ENCODE measurements around the gene EXOC4. TPM values are rescaled to one million over a fixed set of nuclear protein-coding genes. Genes with fewer than 3 reads are reported as not detected.

Gene EXOC4
- total RNA-seq, 1 experiment from 2014 or later, result 111 TPM

DNA sequence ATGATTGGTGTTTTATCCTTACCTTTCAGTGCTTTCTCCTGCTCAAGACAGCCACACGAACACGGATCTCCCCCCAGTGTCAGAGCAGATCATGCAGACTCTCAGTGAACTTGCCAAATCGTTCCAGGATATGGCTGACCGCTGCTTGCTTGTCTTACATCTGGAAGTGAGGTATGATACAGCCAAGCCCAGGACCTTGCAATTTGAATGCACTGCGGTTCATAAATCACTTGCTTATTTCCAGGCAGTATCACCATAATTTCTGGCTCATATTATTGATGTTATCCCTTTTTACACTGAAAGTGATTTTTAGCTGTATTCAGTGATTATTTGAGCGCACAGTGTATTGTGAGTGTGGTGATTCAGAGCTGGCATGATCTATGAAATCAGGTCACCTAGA is 744.6 kb downstream of the EXOC4 start:
- Histone ChIP-seq H3K4me3 (ENCODE audit: low read length) (no peak overlapping the region), H3K27ac (ENCODE audit: low read length) (no peak overlapping the region), H2AFZ (ENCODE audit: low read length) (no peak overlapping the region), H3K36me3 (ENCODE audit: insufficient read depth, low read length) (no peaks in the 10 kb centered on the region), H3K9ac (ENCODE audit: low read length) (no peak overlapping the region), H3K9me2 (replicated peaks; ENCODE audit: insufficient read depth, low read length) (no peaks in the 10 kb centered on the region), H3K4me2 (ENCODE audit: low read depth, low read length, poor library complexity, severe bottlenecking) (no peak overlapping the region), H4K20me1 (ENCODE audit: insufficient read depth, low read depth, low read length) (no peaks in the 10 kb centered on the region), H3K27me3 (ENCODE audit: low read length) (no peaks in the 10 kb centered on the region), H3K79me2 (ENCODE audit: low read length) (no peaks in the 10 kb centered on the region), H3K9me3 (ENCODE audit: low read length) (no peaks in the 10 kb centered on the region), H3K4me1 (ENCODE audit: low read length) (no peaks in the 10 kb centered on the region)
- no peak for DNase-seq

DNA sequence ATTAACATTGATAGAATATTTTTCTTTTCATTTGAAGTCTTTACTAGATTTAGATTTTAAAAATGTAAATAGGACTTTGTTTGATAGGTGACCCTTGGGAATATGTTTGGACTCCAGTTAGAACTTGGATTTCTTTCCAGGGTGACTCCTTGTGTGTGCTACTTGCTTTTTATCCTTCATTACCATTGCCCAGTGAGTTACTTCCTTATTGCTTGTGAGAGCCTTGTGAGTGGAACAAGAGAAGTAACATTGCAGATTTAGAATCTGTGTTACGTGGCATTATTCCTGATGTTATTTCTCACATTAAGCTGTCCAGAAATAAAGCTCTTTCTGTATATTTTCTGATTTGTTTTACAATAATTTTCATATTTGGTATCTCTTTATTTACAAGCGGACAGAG is 746.3 kb downstream of the EXOC4 start:
- H4K20me1 ChIP-seq (ENCODE audit: insufficient read depth, low read depth, low read length), result no peaks in the 10 kb centered on the region
- H3K36me3 ChIP-seq (ENCODE audit: insufficient read depth, low read length), result no peaks in the 10 kb centered on the region
- no peaks in the 10 kb centered on the region for H3K27me3 ChIP-seq (ENCODE audit: low read length)
- H3K9me2 ChIP-seq (replicated peaks; ENCODE audit: insufficient read depth, low read length), result no peaks in the 10 kb centered on the region
- DNase-seq, result no peak
- H3K9me3 ChIP-seq (ENCODE audit: low read length), result no peaks in the 10 kb centered on the region
- H3K4me3 ChIP-seq (ENCODE audit: low read length), result no peak overlapping the region
- no peaks in the 10 kb centered on the region for H3K79me2 ChIP-seq (ENCODE audit: low read length)
- H2AFZ ChIP-seq (ENCODE audit: low read length), result no peak overlapping the region
- no peaks in the 10 kb centered on the region for H3K4me1 ChIP-seq (ENCODE audit: low read length)
- H3K9ac ChIP-seq (ENCODE audit: low read length), result no peak overlapping the region
- no peak overlapping the region for H3K4me2 ChIP-seq (ENCODE audit: low read depth, low read length, poor library complexity, severe bottlenecking)
- no peak overlapping the region for H3K27ac ChIP-seq (ENCODE audit: low read length)

DNA sequence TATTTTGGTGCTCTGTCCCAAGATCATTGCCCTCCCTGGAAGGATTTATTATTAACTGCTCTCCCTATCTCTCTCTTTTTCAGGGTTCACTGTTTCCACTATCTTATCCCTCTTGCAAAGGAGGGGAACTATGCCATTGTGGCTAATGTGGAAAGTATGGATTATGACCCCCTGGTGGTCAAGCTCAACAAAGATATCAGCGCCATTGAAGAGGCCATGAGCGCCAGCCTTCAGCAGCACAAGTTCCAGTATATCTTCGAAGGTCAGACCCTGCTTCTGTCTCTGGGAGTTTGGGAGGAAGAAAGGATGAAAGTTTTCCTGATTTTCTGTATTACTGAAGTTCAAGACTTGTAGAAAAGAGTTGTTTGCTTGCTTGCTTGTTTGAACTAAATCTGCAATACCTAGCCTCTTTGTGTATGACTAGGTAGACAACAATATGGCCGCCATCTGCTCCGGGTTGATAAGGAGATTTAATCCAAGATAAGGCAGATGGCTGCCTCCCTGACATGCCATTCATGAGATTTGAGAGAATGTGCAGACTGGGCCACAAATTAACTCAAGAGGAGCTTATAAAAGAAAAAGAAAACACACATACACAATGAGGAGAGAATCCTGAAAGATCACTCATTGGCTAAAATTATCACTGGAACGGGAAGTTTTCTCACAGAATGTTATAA is 752.1 kb downstream of the EXOC4 start:
- Histone ChIP-seq H3K4me2 (ENCODE audit: low read depth, low read length, poor library complexity, severe bottlenecking) (no peak overlapping the region), H4K20me1 (ENCODE audit: insufficient read depth, low read depth, low read length) (no peaks in the 10 kb centered on the region), H3K9me2 (replicated peaks; ENCODE audit: insufficient read depth, low read length) (no peaks in the 10 kb centered on the region), H3K9me3 (ENCODE audit: low read length) (no peaks in the 10 kb centered on the region), H3K4me3 (ENCODE audit: low read length) (no peak overlapping the region), H3K9ac (ENCODE audit: low read length) (no peak overlapping the region), H3K79me2 (ENCODE audit: low read length) (no peaks in the 10 kb centered on the region), H3K4me1 (ENCODE audit: low read length) (no peaks in the 10 kb centered on the region), H3K36me3 (ENCODE audit: insufficient read depth, low read length) (no peaks in the 10 kb centered on the region), H3K27ac (ENCODE audit: low read length) (no peak overlapping the region), H2AFZ (ENCODE audit: low read length) (no peak overlapping the region), H3K27me3 (ENCODE audit: low read length) (no peaks in the 10 kb centered on the region)
- no peak for DNase-seq

DNA sequence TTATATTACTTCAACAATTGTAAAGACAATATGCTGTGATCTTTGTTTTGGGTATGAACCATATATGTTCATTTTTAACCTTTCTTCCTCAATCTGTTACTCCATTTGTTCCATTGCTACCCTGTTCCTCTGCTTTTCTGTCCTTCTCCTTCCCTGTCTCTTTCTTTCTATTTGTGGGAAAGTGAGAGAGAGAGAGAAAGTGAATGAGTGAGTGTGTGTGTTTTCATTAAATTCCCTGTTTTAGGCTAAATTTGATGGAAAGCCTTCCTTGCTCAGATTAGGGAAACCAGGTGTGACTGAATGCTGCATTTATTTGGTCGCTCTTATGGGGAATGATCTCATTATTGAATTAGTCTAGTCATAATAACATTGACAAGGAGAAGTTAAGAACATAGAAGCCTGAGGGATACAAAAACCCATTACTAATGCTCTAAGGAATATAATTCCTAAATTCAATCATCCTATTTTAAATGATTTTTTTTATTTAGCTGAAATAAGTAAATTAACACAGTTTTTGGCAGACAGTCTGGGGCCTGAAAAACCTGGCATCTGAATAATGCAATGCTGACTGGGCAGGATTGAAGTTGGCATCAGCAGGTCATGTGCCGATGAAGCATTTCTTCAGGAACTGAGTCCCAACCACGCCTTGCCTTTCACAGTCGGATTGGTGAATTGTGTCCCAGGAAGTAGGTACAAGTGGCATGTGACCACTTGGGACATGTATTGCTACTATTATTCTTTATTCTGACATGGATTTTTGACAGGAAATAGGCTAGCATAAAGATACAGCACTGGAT is 756.6 kb downstream of the EXOC4 start:
- no peak overlapping the region for H2AFZ ChIP-seq (ENCODE audit: low read length)
- no peaks in the 10 kb centered on the region for H3K9me3 ChIP-seq (ENCODE audit: low read length)

DNA sequence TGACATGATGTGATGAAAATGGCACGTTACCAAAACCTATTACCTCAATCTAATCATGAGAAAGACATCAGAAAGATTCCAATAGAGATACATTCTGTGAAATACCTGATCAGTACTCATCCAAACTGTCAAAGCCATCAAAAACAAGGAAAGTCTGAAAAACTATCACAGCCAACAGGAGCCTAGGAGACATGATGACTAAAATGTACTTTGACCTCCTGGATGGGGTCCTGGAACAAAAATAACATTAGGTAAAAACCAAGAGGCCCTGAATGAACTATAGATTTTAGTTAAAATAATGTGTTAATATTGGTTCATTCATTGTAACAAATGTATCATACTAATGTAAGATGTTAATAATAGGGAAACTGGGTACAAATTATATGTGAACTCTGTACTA is 760.4 kb downstream of the EXOC4 start:
- no peak overlapping the region for H3K4me3 ChIP-seq (ENCODE audit: low read length)
- H3K9ac ChIP-seq (ENCODE audit: low read length), result no peak overlapping the region
- no peaks in the 10 kb centered on the region for H3K9me3 ChIP-seq (ENCODE audit: low read length)
- H4K20me1 ChIP-seq (ENCODE audit: insufficient read depth, low read depth, low read length), result no peaks in the 10 kb centered on the region
- no peaks in the 10 kb centered on the region for H3K27me3 ChIP-seq (ENCODE audit: low read length)
- H3K27ac ChIP-seq (ENCODE audit: low read length), result no peak overlapping the region
- no peak overlapping the region for H2AFZ ChIP-seq (ENCODE audit: low read length)
- no peaks in the 10 kb centered on the region for H3K79me2 ChIP-seq (ENCODE audit: low read length)
- H3K36me3 ChIP-seq (ENCODE audit: insufficient read depth, low read length), result no peaks in the 10 kb centered on the region
- DNase-seq, result no peak
- H3K4me1 ChIP-seq (ENCODE audit: low read length), result no peaks in the 10 kb centered on the region
- no peaks in the 10 kb centered on the region for H3K9me2 ChIP-seq (replicated peaks; ENCODE audit: insufficient read depth, low read length)
- no peak overlapping the region for H3K4me2 ChIP-seq (ENCODE audit: low read depth, low read length, poor library complexity, severe bottlenecking)

More for the DNA sequence above, 756.6 kb downstream of the EXOC4 start:
- Histone ChIP-seq H3K4me3 (ENCODE audit: low read length) (no peak overlapping the region), H3K36me3 (ENCODE audit: insufficient read depth, low read length) (no peaks in the 10 kb centered on the region), H4K20me1 (ENCODE audit: insufficient read depth, low read depth, low read length) (no peaks in the 10 kb centered on the region), H3K9ac (ENCODE audit: low read length) (no peak overlapping the region), H3K4me2 (ENCODE audit: low read depth, low read length, poor library complexity, severe bottlenecking) (no peak overlapping the region), H3K9me2 (replicated peaks; ENCODE audit: insufficient read depth, low read length) (no peaks in the 10 kb centered on the region), H3K79me2 (ENCODE audit: low read length) (no peaks in the 10 kb centered on the region), H3K27me3 (ENCODE audit: low read length) (no peaks in the 10 kb centered on the region), H3K4me1 (ENCODE audit: low read length) (no peaks in the 10 kb centered on the region), H3K27ac (ENCODE audit: low read length) (no peak overlapping the region)
- DNase-seq, result no peak

DNA sequence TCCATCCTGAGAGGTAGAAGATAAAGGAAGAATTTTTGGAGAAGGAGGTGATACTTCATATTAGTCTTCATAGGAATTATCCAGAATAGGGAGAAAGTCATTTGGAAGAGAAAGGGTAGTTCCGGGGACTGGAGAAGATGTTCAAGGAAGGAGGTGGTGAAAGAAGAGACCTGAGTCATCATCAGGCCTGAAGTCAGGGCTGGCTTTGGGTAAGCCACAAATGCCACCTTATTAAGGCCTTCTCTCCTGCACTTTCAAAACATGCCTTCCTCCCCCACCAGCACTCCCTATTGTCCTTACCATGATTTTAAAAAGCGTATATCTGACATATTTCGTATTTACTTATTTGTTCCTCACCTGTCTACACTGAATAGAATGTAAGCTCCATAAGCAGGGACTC is 762.1 kb downstream of the EXOC4 start:
- no peak for DNase-seq
- Histone ChIP-seq H3K36me3 (ENCODE audit: insufficient read depth, low read length) (no peaks in the 10 kb centered on the region), H2AFZ (ENCODE audit: low read length) (no peak overlapping the region), H3K4me3 (ENCODE audit: low read length) (no peak overlapping the region), H3K9me2 (replicated peaks; ENCODE audit: insufficient read depth, low read length) (no peaks in the 10 kb centered on the region), H3K4me2 (ENCODE audit: low read depth, low read length, poor library complexity, severe bottlenecking) (no peak overlapping the region), H3K9ac (ENCODE audit: low read length) (no peak overlapping the region), H3K9me3 (ENCODE audit: low read length) (no peaks in the 10 kb centered on the region), H3K27me3 (ENCODE audit: low read length) (no peaks in the 10 kb centered on the region), H4K20me1 (ENCODE audit: insufficient read depth, low read depth, low read length) (no peaks in the 10 kb centered on the region), H3K4me1 (ENCODE audit: low read length) (no peaks in the 10 kb centered on the region), H3K79me2 (ENCODE audit: low read length) (no peaks in the 10 kb centered on the region), H3K27ac (ENCODE audit: low read length) (no peak overlapping the region)

DNA sequence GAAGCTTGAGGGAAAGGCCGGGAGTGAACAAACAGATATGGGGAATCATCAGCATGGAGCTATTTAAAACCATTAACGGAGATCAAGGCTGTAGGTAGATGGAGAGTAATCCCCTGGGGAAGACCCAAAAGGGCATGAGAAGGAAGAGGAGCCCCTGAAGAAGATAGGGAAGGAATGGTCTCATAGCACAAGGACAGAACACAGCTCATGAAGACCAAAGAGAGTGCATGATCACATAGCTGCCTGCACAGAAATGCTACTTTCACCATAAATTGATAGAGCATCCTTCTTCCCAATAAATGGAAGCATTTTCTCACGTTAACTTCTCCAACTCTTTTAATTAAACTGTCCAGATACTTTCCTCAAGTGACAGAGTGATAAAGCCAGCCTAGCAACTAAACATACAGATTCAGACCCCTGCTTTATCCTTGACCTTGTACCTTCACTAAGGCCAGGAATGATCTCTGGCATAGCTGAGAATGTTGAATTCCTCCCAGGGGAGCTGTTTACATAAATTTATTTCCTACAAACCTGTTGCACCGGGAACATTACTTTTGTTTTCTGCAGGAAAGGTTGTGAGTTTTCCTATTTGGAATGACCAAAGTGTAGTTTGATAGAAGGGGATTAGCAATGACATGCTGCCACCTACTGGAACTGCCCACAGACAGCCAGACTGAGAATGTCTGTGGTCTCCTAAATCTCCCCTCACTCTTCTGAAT is 763.5 kb downstream of the EXOC4 start:
- H4K20me1 ChIP-seq (ENCODE audit: insufficient read depth, low read depth, low read length), result no peaks in the 10 kb centered on the region
- no peak overlapping the region for H3K4me2 ChIP-seq (ENCODE audit: low read depth, low read length, poor library complexity, severe bottlenecking)
- no peak overlapping the region for H2AFZ ChIP-seq (ENCODE audit: low read length)
- H3K4me3 ChIP-seq (ENCODE audit: low read length), result no peak overlapping the region
- peak; percentile 43 for DNase-seq
- no peaks in the 10 kb centered on the region for H3K4me1 ChIP-seq (ENCODE audit: low read length)
- H3K9me3 ChIP-seq (ENCODE audit: low read length), result no peaks in the 10 kb centered on the region
- H3K27ac ChIP-seq (ENCODE audit: low read length), result no peak overlapping the region
- H3K79me2 ChIP-seq (ENCODE audit: low read length), result no peaks in the 10 kb centered on the region
- no peaks in the 10 kb centered on the region for H3K9me2 ChIP-seq (replicated peaks; ENCODE audit: insufficient read depth, low read length)
- H3K9ac ChIP-seq (ENCODE audit: low read length), result no peak overlapping the region
- no peaks in the 10 kb centered on the region for H3K36me3 ChIP-seq (ENCODE audit: insufficient read depth, low read length)
- no peaks in the 10 kb centered on the region for H3K27me3 ChIP-seq (ENCODE audit: low read length)

DNA sequence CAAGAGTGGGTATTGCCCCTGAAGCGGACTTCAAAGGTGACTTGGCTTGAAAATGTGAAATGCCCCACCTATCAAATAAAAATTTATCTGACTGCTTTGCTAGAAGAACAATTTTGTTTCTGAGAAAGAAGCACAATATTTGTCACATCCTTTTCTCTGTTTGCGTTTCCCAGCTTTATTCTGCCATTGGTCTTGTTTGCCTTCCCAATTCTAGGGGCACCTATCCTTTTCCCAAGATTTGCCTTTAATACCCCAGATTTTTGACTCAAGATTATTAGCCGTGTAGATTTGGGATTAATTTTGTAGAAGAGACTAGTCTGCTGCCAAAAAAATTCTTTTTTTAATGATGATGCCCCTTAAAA is 764.0 kb downstream of the EXOC4 start:
- Histone ChIP-seq H2AFZ (ENCODE audit: low read length) (no peak overlapping the region), H3K9me3 (ENCODE audit: low read length) (no peaks in the 10 kb centered on the region), H3K4me1 (ENCODE audit: low read length) (no peaks in the 10 kb centered on the region), H4K20me1 (ENCODE audit: insufficient read depth, low read depth, low read length) (no peaks in the 10 kb centered on the region), H3K27ac (ENCODE audit: low read length) (no peak overlapping the region), H3K9ac (ENCODE audit: low read length) (no peak overlapping the region), H3K79me2 (ENCODE audit: low read length) (no peaks in the 10 kb centered on the region), H3K4me3 (ENCODE audit: low read length) (no peak overlapping the region), H3K36me3 (ENCODE audit: insufficient read depth, low read length) (no peaks in the 10 kb centered on the region), H3K9me2 (replicated peaks; ENCODE audit: insufficient read depth, low read length) (no peaks in the 10 kb centered on the region), H3K27me3 (ENCODE audit: low read length) (no peaks in the 10 kb centered on the region), H3K4me2 (ENCODE audit: low read depth, low read length, poor library complexity, severe bottlenecking) (no peak overlapping the region)
- DNase-seq, result no peak

Measured in Karpas-422 (cell line).